Fibroblast of skin of left biceps (primary cell): ENCODE data around the gene OR2A1.
"Not testable (repeated sequence)": the region's sequence is repeated elsewhere in the genome, so short reads cannot be mapped to it uniquely, and the experiment has no call there.

Source experiments
- DNase-seq, 2 experiments: peaks; one replicate each; pipeline ENCODE4 v3.0.0-alpha.2; 2013; ENCODE audit warnings: low read depth in 2 of 2

The OR2A1 gene

DNA sequence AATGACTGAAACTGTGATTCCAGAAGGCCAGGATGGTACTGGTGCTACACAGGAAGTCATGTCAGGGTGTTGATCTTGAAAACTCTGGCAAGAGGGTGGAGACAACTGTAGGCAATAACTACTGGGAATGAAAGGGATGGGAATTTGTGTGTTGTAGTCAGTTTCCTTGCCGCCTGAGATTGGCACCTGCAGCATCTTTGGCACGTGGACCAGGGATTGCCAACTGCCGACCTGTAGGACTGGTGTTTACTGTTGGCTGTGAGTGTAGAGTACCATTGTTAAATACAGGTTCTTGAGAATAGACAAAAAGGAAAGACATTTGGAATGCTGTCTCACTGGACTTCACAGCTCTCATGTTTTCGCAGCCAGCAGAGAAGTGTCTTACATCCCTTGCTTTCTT, 11.1 kb downstream of the OR2A1 start:
- DNase-seq, result not testable (repeated sequence)

DNA sequence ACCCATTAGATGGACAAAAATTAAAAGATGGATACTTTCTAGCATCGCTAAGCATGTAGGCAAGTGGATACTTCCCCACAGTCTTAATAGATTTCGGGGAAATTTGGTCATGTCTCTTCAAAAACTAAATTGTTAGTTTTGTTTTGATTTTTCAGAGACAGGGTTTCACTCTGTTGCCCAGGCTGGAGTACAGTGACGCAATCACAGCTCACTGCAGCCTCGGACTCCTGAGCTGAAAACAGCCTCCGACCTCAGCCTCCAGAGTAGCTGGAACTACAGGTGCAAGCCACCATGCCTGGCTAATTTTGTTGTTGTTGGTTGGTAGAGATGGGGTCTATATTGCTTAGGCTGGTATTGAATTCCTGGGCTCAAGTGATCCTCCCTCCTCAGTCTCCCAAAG, 13.6 kb downstream of the OR2A1 start:
- not testable (repeated sequence) for DNase-seq

DNA sequence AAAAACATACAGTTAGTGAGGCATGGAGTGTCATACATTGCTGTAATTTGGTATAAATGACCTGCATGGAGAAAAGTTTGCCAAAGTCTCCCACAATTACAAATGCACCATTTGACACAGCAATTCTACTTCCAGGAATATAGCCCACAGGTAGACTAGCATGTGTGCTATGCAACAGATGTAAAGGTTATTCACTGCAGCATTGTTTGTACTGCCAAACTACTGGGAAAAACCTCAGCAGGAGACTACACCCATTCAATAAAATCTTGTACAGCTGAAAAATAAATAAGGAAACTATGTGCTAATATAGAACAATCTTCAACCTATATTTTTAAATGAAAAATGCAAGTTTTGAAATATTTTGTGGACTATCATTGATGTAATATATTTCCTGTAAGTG, 17.8 kb downstream of the OR2A1 start:
- not testable (repeated sequence) for DNase-seq

DNA sequence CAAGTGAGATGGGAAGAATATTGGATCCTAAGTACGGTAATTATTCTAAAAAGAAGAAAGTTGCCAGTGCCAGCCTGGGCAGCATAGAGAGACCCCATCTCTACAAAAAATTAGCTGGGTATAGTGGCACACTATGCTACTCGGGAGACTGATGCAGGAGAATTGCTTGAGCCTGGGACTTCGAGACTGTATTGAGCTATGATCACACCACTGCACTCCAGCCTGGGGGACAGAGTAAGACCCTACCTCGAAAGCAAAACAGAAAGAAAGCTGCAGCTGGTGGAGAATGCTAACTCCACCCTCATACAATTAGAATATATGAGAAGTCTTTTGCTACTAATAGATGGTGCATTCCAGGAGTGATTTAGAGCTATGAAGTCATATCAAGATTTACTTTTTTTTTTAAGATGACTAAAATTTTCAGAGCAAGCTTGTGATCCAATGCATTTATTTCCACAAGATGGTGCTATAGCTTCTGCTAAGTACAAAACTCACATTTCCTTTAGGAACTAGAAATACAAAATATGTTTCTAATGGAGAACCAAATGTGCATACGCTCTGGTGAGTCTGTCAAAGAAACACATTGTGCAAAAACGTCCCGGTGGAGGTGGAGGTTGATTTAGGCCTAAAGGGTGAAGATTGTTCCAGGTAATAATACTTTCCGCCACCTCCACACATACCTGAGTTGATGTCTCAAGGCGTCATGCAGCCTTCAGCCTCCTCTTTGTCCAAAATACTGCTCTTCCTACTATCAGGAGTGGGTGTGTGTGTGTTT, 19.2 kb downstream of the OR2A1 start:
- DNase-seq, result not testable (repeated sequence)

DNA sequence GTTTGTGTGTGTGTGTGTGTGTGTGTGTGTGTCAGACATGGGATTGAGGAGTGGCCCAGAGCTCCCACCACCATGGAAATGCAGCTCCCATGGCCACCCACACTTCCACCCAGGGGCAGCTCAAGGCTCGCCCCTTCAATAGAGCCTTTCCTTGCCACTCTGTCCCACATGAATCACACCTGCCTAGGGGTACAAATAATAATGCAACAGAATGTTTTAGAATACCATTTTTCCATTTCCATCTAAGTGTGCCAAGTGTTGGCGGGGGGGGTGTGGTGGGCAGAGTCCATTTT, 19.7 kb downstream of the OR2A1 start:
- not testable (repeated sequence) for DNase-seq

DNA sequence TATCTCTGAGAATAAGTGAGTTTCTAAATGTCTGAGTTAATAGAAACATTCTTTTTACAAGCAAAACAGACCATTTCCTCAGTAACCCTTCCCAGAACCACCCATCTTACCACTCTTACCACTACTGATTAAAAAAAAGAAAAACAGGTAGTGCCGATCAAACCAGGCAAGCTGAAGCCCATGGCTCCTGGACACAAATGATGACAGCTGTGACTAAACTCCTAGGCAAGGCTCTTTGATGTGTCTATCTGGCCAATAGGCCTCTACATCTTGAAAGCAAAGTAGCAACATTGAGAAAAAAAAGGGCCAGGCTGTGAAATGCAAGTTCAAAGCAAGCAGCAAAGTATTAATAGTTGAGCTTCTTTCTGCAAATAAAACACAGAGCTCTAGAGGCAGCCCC, 36.4 kb downstream of the OR2A1 start:
- not testable (repeated sequence) for DNase-seq

DNA sequence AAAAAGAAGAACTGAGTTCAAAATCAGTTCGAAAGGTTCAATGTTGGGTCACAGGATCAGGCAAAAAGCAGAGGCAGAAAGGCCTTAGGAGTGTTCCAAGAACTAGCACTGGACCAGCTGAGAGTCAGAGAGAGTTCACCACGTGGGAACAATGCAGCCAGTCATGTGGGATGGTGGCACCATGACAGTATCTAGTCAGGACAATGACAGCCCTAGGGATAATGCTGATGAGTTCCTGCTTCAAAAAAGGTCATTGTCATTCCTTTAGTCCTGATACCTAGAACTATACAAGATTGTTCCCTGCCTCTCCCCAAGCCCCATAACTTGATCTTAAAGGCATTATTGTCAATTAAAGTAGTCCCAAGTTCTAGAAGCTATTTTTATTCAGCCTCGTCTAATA, 39.4 kb downstream of the OR2A1 start:
- DNase-seq, result not testable (repeated sequence)

DNA sequence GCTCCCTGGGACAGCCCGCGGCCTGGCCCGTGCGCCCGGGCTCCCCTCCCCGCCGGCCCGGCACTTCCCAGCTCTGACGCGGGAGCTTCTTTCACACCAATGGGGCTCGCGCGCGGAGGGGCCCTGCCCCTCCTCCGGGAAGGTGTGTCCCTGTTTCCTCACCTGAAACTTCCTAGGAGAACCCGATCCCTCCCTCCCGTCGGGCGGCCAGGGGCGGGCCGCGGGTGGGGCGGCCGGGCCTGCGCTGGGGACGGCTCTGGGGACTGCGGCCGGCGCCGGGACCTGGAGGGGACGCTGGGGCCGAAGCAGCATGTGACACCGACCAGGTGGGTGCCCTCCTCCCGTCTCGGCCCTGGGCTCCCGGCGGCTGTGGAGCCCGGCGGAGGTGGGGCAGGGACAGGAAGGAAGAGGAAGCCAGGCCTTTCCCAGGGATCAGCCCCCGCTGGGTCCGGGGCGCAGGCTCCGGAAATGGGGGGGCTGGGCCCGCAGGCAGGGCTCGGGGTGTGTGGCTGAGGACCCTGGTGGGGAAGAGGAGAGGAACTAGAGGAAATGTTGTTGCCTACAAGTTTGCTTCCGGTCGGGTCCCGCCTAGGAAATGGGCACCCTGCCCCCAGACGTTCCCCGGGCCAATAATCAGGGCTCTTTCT, 43.1 kb downstream of the OR2A1 start, which contains the start of gene ARHGEF5:
Gene ARHGEF5 (plus strand): TSS at position 227 of the 647 bp plus-strand sequence. CDS start 7,268 bp downstream, outside the sequence.
- DNase-seq, result not testable (repeated sequence)

DNA sequence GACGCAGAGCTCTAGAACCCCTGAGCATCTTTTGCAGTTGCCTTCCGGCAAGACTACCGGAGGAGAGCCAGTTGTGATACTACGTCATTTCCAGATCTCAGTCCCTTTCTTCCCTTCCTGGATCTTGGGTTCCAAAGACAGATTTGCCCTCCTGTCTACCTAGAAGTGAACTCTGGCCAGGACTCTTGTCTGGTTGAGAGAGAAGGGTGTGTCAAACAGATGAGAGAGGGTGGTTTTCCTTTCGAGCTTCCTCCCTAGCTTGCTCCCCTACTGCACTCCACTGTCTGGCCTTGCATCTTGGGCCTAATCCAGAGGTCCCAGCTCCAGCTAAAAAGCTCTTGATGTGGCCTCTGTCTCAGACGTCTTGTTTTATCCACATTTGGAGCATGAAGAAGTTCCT, 44.0 kb downstream of the OR2A1 start:
- not testable (repeated sequence) for DNase-seq

DNA sequence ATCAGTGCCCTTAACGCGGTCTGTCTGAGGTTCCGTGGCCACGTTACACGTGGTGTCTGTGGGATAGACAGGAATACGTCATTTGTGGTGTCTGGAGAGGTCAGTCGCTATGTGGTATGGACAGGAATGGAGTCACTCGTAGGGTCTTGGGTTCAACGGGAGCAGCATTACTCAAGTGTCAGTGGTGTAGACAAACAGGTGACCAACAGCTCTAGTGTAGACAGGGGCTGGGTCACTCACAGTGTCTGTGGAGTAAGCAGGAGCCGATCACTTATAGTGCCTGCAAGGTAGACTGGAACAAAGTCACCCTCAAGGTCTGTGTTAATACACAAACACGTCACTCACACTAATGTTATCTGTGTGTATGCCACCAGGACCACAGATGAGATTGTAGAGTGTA, 44.6 kb downstream of the OR2A1 start:
- DNase-seq, result not testable (repeated sequence)

DNA sequence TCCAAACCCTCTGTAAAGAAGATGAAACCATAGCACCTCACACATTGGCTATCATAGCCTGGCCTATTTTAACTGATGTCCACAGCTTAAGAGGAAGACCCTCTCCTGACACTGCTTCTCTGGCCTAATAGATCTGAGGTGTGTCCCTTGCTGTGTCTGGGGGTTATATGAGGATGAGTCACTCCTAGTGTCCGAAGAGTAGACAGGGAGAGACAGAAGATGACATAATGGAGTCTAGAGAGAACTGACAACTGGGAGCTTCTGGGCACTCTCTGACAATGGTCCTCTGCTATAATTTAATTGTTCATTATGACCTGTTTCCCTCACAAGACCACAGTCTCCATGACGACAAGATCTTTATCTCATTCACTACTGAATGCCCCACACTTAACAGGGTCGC, 49.8 kb downstream of the OR2A1 start:
- DNase-seq, result not testable (repeated sequence)

DNA sequence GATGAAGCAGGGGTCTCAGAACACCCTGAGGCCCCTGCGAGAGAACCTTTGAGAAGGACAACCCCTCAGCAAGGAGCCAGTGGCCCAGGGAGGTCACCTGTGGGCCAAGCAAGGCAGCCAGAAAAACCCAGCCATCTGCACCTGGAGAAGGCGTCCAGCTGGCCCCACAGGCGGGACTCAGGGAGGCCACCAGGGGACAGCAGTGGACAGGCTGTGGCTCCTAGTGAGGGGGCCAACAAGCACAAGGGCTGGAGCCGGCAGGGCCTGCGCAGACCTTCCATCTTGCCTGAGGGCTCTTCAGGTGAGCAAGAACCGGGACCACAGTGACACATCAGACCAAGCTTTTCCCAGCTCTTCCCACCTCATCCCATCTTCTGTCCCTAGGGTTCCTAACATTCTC, 53.3 kb downstream of the OR2A1 start:
- not testable (repeated sequence) for DNase-seq

DNA sequence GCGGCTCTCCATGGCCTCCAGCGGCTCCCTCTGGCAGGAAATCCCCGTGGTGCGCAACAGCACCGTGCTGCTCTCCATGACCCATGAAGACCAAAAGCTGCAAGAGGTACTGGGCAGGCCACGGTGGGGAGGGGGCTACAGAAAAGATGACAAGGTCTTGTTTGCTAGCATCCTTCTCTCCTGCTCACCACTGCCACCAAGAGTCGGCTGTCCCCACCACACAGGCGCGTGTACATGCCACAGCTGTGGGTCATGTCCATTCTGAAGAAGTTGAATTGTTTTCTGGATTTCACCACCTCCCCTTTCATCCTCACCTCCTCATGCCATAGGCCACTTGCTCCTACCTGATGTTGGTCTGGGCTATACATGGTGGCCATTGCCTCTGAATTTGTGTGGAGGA, 55.0 kb downstream of the OR2A1 start:
- not testable (repeated sequence) for DNase-seq

DNA sequence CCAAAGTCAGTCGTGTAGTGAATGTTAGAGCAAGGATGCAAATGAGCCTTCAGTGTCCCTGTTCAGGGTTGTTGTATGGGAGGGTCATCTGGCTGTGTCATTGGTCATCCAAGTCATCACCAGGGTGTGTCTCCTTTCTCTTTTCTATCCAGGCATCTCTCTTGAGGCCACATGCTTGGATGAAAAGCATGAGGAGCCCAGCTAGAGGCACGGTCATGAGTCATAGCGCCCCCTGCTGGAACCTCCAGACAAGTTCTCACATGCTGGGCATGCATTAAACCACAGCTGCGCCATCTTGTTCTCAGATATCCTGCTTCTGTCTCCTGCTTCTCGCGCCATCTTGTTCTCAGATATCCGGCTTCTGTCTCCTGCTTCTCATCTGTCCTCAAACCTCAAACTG, 57.0 kb downstream of the OR2A1 start:
- DNase-seq, result not testable (repeated sequence)
